ENCODE measurements around the gene PPCDC.

DNA sequence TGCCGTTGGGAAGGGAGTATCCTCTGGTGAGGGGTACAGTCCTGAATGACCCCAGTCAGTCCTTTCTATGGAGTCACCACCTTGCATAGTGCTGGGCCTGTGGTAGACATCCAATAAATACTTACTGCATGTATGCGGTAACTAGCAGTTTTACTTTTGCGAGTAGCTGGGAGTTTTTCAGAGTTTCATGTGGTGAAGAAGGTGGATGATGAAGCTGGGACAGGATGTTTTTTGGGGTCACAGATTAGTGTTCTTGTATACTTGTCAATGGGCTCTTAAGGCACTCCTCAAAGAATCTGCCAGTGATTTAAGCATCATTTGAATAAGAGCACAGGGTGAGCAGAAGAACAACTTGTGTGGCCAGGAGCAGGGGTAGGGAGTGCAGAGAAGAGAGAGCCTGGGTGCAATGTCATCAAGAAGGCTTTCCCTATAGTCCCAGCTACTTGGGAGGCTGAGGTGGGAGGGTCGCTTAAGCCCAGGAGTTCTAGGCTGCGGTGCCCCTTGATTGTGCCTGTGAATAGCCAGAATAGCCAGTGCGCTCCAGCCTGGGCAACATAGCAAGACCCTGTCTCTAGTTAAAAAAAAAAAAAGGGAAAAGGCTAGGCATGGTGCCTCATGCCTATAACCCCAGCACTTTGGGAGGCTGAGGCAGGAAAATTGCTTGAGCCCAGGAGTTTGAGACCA is 22.1 kb downstream of the PPCDC start:
- TF ChIP-seq, protein P1, sequence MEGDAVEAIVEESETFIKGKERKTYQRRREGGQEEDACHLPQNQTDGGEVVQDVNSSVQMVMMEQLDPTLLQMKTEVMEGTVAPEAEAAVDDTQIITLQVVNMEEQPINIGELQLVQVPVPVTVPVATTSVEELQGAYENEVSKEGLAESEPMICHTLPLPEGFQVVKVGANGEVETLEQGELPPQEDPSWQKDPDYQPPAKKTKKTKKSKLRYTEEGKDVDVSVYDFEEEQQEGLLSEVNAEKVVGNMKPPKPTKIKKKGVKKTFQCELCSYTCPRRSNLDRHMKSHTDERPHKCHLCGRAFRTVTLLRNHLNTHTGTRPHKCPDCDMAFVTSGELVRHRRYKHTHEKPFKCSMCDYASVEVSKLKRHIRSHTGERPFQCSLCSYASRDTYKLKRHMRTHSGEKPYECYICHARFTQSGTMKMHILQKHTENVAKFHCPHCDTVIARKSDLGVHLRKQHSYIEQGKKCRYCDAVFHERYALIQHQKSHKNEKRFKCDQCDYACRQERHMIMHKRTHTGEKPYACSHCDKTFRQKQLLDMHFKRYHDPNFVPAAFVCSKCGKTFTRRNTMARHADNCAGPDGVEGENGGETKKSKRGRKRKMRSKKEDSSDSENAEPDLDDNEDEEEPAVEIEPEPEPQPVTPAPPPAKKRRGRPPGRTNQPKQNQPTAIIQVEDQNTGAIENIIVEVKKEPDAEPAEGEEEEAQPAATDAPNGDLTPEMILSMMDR (optimal IDR thresholded peaks at IDR 0.05 in 1 of 3, IDR thresholded peaks at IDR 0.05 in 1 of 3, conservative IDR thresholded peaks at IDR 0.05 in 1 of 3; ENCODE audit: extremely low read depth in 1 of 3, insufficient read depth in 2 of 3, low read length in 3 of 3) = no peak
- TF ChIP-seq EZH2 (IDR thresholded peaks at IDR 0.05; ENCODE audit: low read length) = no peak

Measured in keratinocyte (primary cell).